Ammon's horn (tissue), 1 donor: ENCODE results near the gene CTNNA2.

Experiments used
- DNase-seq: peaks from one replicate; pipeline ENCODE4 v3.0.0-alpha.2; 2016; ENCODE audit warnings: low spot score

Gene CTNNA2

GRCh38 chr2:80280598-80280997 lies 767.7 kb downstream of the CTNNA2 start:
- DNase-seq = no peak

DNA sequence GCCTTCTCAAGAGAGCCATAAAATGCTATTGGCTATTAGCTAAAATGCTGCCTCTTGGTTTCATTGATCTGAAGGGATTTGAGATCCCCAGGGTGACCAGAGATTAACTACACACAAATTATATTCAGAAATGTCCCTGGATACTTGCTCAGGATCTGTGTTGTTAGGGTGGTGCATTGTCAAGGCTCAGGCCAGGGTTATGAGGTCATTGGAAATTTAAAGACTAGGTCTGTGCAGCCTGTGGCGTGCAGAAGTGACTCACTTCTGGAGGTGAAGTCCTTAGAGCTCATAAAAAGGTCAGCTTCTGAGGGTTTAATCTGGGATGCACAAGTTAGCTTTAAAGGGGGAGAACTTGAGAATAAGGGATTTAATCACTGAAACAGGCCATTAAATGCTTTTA lies 768.2 kb downstream of the CTNNA2 start:
- no peak for DNase-seq

- peak; percentile 88 for DNase-seq
These were observed 775.7 kb downstream of the CTNNA2 start for GRCh38 chr2:80288576-80288975.

DNA sequence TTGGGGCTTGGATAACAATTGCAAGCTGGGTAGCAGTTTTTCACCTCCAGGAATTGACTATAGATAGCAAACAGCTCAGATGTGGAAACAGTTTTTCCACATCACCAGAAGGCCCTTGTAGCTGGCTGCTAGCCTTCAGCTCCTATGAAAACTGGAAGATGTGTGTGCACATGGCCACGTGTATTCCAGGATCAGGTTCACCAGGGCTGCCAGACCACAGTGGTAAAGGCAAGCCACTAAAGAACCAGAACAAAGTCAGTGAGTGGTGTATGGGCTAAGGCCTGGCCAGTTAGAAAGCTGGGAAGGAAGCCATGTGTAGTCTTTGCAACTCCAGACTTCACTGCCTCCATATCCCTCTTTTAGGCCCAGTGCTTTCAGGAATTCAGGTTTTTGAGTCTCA lies 778.8 kb downstream of the CTNNA2 start:
- no peak for DNase-seq

GRCh38 chr2:80292474-80292873 lies 779.6 kb downstream of the CTNNA2 start:
- DNase-seq = no peak

- DNase-seq = peak; percentile 81
These were observed 780.2 kb downstream of the CTNNA2 start for GRCh38 chr2:80293039-80293438.

DNA sequence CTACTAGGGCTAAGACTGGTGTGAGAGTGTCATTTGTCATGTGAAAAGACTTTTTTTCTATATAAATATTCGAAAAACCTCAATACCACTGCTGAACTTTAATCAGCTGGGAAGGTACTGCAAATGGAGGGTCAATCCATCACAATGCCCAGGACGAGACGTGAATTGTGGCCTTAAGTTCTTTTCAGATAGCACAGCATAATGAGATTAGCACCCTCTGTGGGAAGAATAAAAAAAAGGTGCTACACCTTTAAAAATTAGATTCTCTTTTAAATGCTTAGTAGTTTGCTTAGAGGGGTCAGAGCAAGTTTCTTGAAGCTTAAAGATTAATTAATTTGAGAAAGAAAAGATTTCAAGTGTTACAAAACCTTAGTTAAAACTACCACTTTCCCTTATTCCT lies 786.1 kb downstream of the CTNNA2 start:
- no peak for DNase-seq

DNA sequence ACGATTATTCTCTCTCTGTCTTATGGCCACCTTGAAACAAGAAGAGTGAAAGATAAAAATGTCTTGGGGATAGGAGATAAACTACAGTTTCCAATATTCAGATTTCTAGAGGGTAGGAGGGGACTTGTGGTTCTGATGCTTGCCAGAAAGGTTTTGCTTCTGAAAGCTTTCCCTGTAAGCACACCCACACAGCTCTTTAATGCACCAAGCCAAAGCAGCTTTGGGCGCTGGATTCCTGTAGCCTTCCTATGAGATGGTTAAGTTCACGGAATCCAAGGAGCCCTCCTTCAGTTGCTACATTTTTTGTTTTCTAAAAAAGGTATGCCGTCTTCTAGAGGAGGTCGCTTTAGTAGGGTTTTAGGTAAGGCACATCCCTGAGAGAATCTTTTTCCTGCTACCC lies 786.8 kb downstream of the CTNNA2 start:
- peak; percentile 27 for DNase-seq

DNA sequence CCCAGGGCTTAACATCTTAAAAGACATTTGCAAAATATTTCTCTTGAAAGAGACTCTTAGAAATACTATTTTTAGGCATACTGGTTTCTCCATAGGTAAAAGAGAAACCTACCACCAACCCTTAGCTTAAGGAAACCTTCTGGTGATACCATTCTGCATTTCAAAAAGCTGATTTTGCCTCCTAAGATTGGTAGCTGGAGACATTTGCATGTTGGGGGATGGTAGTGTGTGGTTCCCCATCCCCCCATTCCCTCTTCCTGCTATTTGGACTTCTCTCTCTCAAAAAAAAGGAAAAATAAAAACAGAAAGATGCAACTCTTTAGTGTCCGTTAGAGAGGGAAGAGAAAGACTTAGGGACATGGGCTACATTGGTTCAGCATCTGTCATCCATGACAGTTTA lies 787.5 kb downstream of the CTNNA2 start:
- DNase-seq = no peak

- no peak for DNase-seq
These were observed 788.1 kb downstream of the CTNNA2 start for GRCh38 chr2:80300954-80301353.

DNA sequence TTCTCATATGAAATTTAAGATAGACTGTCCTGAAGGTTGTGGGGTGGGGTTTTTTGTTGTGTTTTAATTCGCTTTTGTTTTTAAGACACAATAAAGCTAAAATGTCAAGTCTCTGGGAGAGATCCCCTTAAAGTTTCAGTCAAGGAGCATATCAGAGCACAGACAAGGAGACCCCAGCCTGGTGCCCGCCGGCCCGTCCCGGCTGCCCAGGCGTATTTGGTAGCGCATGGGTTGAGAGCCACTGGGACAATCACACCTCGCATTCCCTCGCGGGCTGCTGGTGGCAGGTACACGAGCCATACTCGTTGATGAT lies 789.1 kb downstream of the CTNNA2 start:
- DNase-seq = no peak

GRCh38 chr2:80302314-80303005 lies 789.6 kb downstream of the CTNNA2 start:
- no peak for DNase-seq

DNA sequence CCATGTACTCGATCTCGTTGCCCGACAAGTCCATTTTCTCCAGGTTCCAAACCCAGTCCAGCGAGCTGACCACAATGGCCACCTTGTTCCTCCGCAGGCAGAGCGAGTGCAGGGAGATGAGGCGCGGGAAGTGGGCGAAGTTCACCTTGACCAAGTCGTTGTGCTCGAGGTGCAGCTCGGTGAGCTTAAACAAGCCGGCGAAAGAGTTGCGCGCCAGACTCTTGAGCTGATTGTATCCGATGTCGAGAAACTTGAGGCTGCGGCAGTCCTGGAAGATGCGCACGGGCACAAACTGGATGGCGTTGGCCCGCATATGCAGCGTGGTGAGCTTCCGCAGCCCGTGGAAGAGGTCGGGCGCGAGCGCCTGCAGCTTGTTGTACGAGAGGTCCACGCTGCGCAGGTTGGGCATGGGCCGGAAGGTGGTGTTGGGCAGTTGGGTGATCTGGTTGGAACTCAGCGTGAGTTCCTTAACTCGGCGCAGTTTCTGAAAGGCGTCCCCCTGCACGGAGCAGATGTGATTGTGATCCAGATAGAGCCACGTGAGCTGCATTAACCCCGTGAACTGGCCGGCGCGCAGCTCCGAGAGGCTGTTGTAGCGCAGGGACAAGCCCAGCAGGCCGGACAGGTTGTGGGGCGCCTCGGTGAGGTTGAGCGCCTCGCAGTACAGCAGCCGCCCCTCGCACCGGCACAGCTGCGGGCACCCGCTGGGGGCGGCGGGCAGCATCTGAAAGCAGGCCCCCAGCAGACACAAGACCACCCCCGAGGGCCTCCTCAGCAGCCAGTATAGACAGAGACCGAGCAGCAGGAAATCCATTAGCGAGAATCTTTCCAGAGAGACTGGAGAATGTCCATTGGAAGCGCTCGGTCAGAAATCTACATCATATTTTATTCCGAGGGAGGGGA lies 790.4 kb downstream of the CTNNA2 start:
- peak; percentile 28 for DNase-seq

DNA sequence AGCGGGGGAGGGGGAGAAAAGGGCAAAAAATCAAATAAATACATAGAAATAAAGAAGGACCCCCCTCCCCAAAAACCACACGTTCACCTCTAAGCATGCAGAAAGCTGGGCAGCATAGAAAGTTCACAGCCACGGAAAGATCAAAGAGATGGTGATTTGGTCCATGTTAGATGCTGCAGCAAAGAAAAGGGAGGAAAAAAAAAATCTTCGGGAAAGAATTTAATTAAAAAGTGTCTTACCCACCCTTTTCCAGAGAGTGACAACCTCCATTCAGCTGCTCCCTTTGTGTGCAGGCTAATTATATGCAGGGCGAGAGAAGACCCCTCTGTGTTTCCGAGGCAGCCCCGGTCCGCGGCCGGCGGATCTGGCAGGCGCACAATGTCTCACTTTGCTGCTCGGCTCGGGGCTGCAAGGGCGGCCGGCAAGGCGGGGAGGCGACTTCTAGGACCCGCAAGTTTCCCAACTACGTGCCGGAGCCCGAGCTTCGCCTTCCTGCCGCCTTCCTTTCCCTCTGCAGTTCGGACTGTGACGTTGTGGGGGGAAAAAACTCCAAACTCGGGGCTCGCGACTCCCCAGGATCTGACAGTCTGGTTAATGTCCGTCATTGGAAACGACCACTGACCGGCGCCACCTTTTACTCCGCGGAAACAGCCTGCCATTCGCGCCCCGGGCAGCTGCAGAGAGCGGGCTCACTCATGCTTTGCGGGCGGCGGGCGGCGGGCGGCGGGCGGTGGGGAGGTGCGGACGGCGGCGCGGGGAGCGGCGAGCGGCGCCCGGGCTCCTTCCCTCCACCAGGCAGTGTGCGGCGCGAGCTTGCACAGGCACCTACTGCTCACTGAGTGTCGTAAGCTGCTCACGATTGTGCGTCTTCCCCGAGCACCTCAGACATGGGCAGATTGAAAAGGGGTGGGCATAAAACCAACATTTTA lies 791.3 kb downstream of the CTNNA2 start, which contains the start of gene LRRTM1:
TSS of gene LRRTM1 (minus strand) at position 844 of the 929 bp plus-strand sequence. CDS start 933 bp downstream, outside the sequence.
- peak; percentile 78 for DNase-seq

DNA sequence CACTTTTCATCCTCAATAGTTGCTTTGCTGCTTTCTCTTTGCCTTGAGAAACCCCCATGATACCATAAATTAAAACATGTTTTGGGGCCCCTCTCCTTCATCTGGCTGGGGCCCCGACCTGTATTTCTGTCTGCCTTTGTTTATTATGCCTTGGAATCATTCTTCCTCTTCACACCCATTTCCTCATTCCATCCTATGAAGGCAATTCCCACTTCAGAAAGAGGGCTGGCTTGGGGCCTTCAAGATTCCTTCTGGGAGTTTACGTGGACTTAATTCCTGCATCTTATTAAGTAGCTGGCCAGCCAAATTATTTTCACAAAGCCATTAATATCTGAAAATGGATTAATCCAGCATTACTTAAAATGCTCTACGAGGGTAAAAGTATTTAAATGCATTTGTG lies 798.5 kb downstream of the CTNNA2 start:
- DNase-seq = no peak

DNA sequence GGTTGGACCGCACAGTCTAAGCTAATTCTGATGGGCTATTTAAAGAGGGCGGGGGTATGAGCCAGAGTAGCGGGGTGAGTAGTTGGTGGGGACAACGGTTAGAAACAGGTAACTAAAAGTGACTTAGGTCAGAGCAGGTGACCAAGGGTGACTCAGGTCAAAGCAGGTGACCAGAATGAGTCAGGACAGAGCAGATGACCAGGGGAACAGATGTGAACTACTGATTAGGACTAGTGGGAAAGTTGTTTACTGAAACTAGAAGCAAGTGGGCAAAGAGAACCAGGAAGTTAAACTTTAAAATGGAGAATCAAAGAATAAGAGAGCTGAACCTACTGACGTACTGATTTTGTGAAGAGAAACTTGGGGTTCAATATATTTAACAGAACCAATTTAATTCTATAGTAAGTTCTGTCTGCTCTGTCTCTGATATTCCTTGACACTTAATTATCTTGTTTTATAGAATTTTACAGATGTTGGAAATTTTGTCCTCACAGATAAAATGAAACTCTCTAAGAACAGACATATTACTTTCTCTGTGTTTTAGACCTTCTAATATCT lies 799.5 kb downstream of the CTNNA2 start:
- no peak for DNase-seq

DNA sequence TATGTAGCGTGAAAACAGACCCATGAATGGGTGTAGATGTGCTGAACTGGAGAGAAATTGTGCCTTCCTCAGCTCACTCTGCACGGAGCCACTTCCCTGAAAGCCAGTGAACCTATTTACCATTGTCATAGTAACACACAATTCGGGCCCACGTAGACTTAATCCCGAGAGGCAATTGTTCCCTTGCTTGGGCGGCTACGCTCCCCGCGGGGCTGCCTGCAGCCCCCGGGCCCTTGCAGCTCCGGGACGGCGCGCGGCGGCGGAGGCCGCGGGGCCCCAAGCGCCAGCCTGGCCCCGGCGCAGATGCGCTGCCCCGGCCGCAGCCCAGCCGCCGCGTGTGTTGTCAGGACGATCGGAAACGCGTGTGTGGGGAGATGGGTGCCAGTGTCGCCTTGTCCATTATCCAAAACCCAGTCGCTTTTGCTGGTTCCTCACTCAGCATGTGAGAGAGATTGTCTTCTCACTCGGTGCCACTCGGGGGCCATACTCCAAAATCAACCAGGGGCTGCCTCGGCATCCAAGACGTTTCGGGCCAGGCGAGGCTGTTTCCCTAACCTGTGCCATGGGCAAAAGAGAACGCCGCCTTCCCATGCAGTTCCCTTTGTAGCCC lies 809.6 kb downstream of the CTNNA2 start:
- DNase-seq = peak; percentile 23

DNA sequence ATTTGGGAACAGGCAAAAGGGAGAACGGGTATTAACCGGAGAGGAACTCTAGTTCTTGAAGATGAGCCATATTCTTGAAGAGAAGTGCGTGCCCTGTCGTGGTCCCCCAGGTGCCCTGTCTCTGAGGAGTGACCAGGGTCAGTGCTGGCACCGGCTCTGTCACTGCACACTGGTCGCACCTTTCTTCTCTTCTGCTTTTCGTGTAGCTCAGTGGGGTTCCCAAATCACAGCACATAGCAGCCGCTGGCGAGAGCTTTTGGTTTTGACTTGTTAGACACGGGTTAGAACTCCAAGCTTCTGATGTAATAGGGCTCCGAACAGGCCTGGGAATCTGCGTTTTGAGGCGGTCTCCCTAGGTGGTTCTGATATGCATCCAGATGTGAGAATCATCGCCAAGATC lies 810.1 kb downstream of the CTNNA2 start:
- DNase-seq = no peak

- DNase-seq = no peak
These were observed 810.8 kb downstream of the CTNNA2 start for GRCh38 chr2:80323610-80324009.

GRCh38 chr2:80324525-80324924 lies 811.7 kb downstream of the CTNNA2 start:
- DNase-seq = no peak

- DNase-seq = peak; percentile 73
These were observed 813.4 kb downstream of the CTNNA2 start for GRCh38 chr2:80326214-80326613.

- DNase-seq = no peak
These were observed 814.0 kb downstream of the CTNNA2 start for GRCh38 chr2:80326861-80327260.
